OCI-LY7 (cell line): ENCODE data around the gene MYMK.

Experiments used
- CTCF ChIP-seq: fragments of 200-600 bp; sonication (generic); conservative IDR thresholded peaks from 2 replicates; pipeline ENCODE4 v1.5.1; 2014; ENCODE audit warnings: mild to moderate bottlenecking, antibody characterized with exemption, low read length, moderate library complexity, mixed read lengths
- EZH2phosphoT487 ChIP-seq: fragments of 200-600 bp; sonication (generic); IDR thresholded peaks from 2 replicates; pipeline ENCODE4 v1.6.1; 2018; ENCODE audit warnings: low read depth, borderline replicate concordance, mild to moderate bottlenecking, mixed run types, antibody characterized with exemption, low read length, moderate library complexity, mixed read lengths

DNA sequence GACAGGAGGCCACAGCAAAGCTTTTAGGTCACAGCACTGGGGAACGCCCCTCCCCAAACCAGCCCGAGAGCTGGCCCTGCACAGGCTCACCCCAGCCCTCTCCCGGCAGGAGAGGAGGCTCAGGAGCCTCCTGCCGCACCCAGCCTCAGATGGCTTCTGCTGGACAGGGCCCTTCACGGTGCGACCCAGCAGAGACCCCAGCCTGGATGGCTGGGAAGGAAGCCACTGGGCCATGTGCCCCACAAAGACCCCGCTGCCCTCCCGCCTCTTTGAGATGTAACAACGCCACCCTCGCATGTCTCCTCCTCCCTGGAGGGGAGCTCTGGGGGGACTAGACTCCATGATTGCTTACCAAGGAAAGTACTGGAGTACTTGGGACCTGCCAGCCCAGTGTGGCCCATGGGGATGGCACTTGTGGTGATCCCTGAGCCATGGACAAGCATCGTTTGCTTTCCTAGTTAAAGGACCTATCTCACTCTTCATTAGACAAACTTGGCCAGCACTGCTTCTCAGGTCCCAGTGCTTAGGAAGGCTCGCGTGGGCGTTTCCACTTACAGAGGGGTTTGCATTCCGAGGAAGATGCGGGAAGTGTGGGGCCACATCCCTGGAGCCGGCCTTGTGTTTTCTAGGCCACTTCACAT, 9.0 kb downstream of the MYMK start:
- TF ChIP-seq CTCF (no peak), EZH2phosphoT487 (no peak)
